ENCODE data around the gene CHSY1.

GRCh38 chr15:101228313-101228712, 23.5 kb downstream of the CHSY1 start:
- TF ChIP-seq ZBTB39 (CRISPR knock-in tag; IDR thresholded peaks at IDR 0.05), result no peak
- TF ChIP-seq ZNF350 (CRISPR knock-in tag; IDR thresholded peaks at IDR 0.05; ENCODE audit: borderline replicate concordance, low read depth), result no peak
- TF ChIP-seq GABPA (IDR thresholded peaks at IDR 0.05; ENCODE audit: low read depth, low read length), result no peak
- TF ChIP-seq GABPA (CRISPR knock-in tag; IDR thresholded peaks at IDR 0.05; ENCODE audit: low read depth), result no peak
- TF ChIP-seq EZH2 (conservative IDR thresholded peaks at IDR 0.05; ENCODE audit: low read depth, low read length), result no peak
- TF ChIP-seq ZNF777 (CRISPR knock-in tag; IDR thresholded peaks at IDR 0.05), result no peak
- TF ChIP-seq TCF7 (IDR thresholded peaks at IDR 0.05; ENCODE audit: low read depth), result no peak
- TF ChIP-seq FOXA1 (IDR thresholded peaks at IDR 0.05), result no peak
- no peak for TF ChIP-seq FOXA1 (CRISPR knock-in tag; IDR thresholded peaks at IDR 0.05)
- TF ChIP-seq ZNF468 (CRISPR knock-in tag; IDR thresholded peaks at IDR 0.05), result no peak

Measured in HepG2 (cell line).